Endometrial microvascular endothelial cells (primary cell): ENCODE measurements around the gene KCNMA1. TPM values are rescaled to one million over a fixed set of nuclear protein-coding genes. Genes with fewer than 3 reads are reported as not detected.

Source experiments
- in situ Hi-C: cut with HindIII; loops from 2 replicates; pipeline ENCODE4 v1.10.0; 2017; ENCODE audit warnings: low sequenced_read_pairs, low pct_unique_long_range_greater_than_20kb; ENCODE audit errors: inconsistent ontology term
- total RNA-seq: library from RNA; depleted of rRNA; stranded (reverse); fragments of >200 nt; gene quantifications from one replicate; pipeline ENCODE4 v1.2.3, GENCODE V29; 2015; ENCODE audit errors: inconsistent ontology term

KCNMA1 gene
- total RNA-seq, 1 donor from 2014 or later: 0.09 TPM

DNA sequence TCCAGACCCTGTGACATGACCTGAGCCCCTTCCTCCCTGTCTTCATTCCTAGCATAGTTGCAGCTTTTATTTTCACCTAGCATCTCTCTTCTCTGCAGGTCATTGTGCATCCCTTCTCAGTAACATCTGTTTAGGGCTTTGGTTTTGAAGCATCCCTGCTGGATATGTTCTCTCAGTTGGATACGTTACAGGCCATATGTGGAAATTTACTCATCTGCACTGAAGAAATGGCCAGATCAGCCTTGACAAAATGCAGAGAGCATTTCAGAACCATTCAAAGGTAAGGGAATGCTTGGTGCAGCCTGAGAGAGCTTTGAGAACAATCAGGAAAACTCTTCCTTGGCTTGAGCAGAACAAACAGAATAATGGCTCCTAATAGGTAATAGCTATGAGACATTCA lies 647.0 kb downstream of the KCNMA1 start:
- in situ Hi-C loops: no loop called here

DNA sequence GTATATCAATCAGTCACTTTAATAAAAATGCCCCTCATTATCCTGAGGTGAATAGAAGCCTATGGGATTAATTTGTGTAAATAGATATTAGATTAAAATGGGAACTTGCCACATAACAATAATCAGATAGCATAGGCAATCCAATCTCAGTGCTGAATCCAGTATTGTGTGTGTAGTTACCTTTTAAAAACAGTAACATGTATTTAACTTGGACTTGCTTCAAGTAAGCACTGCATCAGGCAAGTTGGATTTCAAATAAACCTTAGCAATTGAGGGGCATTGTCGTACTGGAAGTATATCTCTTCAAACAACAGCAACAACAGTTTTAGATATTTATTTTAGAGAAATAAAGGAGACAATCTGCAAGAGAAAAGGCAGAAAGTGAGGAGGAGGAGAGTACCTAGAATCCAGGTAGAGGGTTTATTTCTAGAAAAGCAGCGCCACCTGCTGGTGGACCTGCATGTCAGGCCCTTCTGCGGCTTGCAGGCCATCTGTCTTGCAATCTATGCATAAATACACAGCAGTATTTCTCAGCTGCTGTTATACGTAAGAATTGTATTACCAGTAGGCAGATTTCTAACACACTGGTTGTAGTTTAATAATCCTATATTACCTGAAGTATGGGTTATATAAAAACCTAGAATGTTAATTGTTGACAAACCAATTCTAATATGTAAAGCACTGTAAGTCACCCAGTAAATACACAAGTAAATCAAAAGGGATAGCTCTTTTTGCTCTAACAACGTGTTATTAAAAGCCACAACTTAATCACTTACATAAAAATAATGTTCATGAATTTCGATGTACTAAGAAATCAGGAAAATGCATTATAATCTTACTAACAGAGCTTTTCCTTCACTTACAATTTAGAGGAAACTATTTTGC lies 652.8 kb downstream of the KCNMA1 start:
- in situ Hi-C loops: no loop called here

DNA sequence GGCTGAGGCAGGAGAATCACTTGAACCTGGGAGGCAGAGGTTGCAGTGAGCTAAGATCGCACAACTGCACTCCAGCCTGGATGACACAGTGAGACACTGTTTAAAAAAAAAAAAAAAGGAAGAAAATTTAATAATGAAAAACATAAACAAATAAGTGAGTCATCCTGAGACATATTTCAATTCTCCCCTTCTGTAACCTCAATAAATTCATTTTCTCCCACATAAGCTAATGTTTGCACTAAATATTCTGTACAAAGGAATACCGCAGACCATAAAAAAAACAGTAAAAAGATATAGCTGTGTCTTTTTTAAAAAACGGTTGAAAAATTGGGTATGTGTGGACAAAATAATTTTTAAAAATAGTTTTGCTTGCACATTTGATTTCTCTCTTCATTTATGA lies 654.0 kb downstream of the KCNMA1 start:
- in situ Hi-C loops: no loop called here

DNA sequence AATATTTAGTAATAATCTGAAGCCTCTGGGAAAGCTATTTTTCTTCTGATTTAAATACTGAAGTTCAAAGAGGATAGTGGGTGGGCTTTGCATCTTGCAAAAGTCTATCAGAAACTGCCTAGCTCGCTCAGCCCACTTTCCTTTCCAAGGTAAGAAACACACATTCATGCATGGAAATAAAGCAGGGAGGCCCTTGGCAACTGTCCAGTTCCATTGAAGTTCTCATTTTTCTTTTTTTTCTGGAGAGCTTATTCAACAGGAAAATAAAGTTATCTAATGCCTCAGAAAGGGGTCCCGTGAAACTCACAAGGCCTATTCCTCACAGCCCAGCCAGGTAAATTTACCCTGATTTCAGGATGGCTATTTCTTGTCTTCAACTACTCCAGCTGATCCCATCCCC lies 654.9 kb downstream of the KCNMA1 start:
- in situ Hi-C loops: no loop called here

DNA sequence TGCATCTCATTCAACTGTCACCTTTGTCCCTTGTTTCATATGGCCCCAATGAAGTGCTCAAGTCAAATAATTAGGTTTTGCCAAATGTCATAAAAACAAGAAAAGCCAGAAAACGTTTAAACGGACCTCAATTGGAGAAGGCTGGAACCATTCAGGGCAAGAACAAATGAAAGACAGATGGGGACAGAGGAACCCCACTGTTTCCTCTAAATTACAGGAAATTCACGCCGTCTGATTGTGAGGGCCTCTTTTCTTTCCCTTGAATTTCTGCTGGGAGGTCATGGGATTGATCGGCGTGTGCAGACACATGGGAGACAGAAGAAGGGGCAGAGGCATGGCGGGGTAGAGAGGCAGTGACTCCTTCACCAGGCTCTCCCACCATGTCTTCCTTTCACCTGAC lies 656.4 kb downstream of the KCNMA1 start:
- in situ Hi-C loops: no loop called here

DNA sequence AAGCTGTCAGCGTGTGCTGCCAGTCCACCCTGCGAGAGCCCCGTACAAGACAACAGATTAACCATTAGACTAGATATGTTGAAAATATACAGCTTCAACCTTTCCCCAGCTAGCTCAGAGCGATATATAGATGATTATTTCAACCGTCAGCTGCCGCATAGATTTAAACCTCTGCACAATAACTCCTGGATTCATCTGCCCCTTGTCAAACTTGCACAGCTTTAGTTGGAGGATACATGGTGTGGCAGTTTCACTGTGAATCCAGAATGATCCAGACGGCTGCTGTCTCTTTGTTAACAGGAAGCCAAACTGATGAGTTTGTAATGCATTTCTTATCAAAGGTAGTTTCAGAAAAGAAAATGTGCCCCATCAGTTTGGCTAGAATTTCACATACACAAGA lies 659.7 kb downstream of the KCNMA1 start:
- in situ Hi-C loops: no loop called here

DNA sequence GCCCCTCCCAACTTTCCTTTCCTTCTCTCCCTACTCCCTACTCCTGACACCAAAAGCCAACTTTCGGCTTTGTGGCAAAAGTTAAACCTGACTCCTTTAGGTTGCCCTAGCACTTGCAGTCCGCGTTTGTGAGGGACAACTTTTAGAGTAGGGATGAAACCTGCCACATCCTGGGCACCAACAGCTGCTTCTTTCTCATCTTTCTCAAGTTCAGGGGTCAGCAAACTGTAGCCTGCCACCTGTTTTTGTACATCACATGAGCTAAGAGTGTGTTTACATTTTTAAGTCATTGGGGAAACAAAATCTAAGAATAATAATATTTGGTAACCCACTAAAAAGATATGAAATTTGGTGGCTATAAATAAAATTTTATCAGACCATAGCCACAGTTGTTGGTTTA lies 660.6 kb downstream of the KCNMA1 start:
- in situ Hi-C loops: no loop called here

DNA sequence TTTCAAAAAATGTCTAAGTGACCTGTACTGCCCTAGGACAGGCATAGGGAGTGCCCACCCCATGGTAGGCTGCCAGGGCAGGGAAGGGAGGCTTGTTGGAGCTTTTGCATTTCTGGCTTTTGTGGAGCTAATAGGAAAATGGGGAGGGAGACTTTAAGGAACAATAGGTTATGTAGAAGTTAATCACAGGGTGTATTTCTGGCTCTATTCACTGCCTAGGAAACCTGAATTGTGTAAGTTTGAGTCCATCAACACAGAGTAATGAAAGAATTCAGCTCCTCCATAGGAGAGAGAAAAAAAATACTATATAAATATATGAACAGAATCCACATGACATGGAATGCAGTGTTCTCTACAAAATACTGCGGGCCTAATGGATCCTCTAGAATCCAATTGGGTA lies 661.5 kb downstream of the KCNMA1 start:
- in situ Hi-C loops: no loop called here

DNA sequence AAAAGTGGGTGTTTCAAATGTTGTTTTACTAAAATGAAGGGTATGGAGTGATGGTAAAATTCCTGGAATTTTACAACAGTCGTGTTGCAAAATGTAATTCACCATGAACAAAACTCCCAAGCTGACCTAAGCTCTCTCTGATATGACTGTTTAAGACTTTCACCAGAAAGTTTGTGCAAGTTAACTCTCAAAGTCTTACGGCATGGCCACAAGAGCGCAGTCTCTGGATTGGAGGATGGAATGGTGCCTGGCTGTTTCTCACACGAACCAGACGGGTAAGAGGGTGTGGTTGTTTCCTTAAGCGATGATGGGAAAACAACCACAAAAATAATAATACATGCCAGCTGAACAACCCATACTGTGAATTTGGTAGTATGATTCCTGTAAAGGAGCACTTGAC lies 662.5 kb downstream of the KCNMA1 start:
- in situ Hi-C loops: no loop called here

DNA sequence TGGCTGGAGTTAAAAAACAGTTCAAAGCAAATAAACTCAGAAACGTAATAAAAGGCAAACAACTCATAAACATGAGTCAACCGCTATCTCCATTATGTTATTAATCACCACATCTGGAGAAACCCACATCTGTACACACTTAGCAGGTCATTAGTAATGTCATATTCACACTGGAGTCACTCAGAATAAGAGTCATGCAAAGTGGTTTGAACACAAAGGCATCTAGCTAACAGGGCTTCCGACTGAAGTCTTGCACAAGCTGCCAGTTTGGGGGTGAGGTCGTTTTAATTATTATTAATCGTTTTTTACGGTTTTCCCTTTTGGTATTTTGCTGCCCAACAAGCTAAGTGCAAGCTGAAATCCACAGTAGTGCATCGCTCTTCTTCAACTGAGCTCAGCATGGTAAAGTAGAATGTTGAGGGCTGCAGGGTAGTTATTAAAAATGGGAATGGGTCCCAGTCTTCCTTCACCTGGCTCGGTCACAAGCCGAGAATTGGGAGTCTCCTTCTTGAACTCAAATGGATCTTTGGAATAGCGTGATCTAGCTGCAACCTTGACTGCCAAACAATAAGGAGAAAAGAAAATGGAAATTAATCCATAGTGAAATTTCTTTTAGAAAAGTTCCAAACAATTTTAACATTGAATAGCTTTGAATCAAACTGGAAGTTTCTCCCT lies 663.5 kb downstream of the KCNMA1 start:
- in situ Hi-C loops: no loop called here

DNA sequence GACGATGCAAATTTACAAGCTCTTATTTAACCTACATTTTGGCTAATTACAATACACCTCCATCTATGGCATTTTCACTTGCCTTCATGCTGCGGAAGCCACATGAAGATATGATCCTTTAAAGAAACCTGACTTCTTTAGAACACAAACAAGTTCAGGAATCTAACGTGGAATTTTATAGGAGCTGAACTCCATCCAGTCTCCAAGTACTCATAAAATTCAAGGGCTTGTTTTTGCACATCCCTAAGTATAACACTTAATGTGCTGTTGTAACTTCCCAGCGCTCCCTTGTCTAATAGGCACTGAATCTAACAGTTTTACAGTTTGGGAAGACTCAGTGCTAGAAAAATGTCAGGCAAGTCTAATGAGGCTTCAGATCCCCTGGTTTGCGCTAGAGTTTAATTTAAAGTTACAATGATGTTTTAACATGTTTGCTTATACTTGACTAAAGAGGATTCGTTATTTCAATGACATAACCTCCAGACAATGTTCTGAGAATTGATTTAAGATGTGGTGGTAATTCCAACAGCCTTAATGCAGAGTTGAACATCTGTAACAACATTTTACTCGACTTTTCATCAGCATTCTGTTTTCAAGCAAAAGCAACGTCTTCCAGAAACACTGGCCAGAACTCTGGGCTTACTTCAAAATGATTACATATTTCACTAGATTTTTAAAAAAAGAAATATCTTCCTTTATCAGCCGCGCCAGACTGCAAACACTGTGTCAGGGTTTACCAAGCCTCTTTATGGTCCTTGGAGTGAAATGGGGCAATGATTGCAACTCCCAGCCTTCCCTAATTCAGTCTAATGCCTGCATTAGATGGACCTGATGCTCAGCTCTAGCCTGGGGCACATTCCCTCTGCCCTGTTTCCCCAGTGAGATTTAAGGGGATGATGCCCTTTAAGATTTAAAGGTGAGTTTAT lies 664.3 kb downstream of the KCNMA1 start:
- in situ Hi-C loops: no loop called here

DNA sequence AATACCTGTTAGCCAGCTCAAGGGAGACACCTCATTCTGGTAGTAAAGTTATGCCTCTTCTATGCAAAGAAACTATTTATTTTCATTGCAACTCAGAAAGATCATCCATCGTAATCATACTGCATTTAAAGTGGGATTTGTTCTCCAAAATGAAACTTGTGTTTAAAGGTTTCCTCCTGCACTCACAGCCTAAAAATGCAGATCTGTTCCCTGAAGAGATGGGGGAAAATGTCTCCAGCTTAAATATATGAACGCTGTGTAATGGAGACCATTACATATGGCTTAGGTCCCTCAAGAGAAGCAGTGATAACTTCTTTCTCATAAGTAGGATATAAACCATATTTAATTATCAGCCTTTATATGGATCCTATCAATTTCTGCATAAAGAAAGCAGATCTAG lies 665.1 kb downstream of the KCNMA1 start:
- in situ Hi-C loops: no loop called here

DNA sequence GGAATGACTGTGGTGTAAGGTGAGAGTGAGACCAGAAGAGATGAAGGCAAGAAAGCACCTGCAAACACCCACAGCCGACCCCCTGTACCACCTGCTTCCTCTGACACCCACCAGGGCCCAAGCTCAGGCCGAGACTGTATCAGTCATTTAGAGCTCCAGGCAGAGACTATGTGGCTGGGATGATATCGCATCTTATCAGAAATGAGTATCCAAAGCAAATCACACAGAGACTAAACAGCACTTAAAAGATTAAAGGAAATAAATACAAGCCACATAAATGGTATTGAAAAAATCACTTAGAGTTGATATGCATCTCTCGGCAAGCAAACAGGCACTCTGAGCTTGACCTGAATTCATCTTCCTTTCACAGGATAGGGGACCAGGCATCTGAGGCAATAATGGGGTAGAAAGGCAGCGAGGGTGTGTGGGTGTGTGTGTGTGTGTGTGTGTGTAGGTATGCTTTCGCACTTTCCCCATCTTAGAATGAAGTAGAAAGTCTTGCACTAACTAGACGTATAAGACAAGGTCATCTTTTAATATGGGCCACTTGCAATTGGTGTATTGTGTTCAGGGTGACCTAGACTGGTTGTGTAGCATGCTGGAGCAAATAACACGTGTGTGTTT lies 665.9 kb downstream of the KCNMA1 start:
- in situ Hi-C loops: no loop called here

DNA sequence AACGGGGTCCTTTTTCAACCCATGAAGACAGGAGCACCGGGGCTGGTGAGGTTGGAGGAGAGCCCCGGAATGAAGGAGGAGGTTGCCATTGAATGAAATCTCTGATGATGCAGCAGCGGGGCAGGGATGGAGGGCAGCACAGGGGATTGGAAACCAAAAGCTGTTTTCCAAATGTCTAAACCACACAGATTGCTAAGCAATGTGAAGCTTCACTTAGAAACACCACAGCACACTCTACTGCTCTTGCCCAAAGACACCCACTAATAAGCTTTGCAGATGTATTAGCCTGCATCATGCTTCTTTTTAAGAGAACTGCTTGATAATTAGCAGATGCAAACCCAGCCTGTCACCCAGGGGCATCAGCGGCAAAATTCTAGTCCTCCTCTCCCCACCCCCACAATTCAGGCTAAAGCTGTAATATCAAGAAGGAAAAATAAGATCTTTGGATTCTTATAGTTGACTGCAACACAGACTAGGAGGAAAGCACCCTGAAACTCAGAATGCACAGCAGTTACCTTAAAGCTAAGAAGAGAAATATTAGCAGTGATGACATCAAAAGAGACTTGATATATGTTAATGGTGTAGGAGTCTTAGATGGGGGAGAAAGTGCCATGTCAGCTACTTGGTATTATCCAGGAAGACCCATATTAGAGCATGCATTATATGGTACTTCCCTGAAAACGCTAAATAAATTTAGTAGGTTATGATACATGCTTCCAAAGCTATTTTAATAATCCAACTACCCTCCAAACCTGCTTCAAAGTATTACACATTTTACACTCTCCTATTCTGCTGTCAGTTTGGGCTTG lies 666.7 kb downstream of the KCNMA1 start:
- in situ Hi-C loops: no loop called here

DNA sequence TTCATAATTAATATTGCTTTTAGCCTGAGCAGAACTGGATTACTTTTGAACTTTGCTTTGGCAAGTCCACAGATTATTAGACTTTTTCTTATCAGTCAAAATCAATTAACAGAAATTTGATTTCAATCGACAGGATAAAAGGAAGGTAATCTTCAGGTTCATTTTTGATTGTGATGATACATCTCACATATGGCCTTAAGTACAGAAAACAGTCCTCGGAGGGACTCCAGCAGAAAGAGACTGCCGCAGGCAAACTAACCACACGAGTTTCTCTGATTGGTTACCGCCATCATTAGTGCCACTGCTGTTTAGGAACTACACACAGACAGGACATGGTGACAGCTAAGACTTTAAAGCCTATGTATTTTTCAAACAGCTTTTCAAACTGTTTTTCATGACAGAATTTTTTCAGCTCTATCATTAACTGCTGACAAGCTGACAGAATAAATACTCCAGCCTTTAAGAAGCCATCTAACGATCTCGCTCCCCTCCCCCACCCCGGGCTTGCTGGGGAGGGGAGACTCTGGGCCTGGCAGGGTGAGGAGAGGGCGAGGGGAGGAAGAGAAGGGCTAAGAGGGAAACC lies 668.2 kb downstream of the KCNMA1 start:
- in situ Hi-C loops: no loop called here

DNA sequence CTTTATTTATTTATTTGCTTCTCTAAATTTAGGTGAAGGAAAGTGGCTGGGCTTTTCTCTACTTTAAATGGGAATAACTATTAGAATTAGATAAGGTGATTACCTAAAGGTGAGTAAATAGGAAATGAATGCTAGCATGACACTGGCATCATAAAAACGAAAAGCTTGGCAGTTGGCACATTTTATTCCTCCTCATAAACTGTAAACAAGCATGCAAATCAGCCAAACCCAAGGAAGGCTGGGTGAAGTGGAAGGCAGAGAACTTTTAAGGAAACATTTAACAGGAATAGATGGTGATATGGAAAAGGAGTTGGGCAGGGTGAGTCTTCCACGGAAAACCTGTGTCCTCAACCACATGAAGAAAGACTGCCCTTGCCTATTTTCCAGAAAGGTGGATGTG lies 669.1 kb downstream of the KCNMA1 start:
- in situ Hi-C loops: no loop called here

DNA sequence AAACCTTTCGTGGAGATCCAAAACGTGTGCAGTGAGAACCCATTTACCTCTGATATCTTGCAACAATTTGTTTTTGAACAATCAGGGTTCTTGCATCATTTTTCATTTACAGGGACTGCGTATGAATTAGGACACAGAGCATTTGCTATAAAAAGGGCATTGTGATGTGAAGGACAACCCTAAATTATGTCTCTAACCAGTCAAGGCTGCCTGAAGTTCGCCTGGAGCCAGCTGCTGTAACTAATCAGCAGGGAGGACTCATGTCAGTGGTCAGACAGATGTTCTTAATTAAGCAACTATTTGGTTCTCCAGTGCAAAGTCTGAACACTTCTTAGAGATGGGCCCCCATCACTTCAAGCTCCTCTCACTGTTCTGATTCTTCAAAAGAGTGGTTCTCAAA lies 674.8 kb downstream of the KCNMA1 start:
- in situ Hi-C loops: no loop called here

DNA sequence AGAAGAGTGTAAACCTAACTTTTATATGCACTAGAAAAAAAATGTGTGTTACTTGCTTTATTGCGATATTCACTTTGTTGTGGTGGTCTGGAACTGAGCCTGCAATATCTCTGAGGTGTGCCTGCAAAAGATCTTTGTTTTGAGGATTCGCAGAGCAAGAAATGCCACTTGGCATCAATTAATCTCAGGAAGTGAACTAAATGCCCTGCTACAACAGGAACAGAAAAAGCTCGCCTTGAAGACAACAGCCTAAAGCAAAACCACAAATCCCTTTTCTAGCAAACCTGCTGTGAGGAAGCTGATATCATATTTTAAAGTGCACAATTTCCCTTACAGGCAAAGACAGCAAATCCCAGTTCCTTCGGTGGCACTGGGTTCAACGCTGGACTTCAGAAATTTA lies 675.8 kb downstream of the KCNMA1 start:
- in situ Hi-C loops: no loop called here
